ENCODE data around the gene FNIP2. TPM values are rescaled to one million over a fixed set of nuclear protein-coding genes. Genes with fewer than 3 reads are reported as not detected.
A peak's percentile ranks its signal among the peaks of the same experiment; 100 is the strongest.
"Not testable (repeated sequence)": the region's sequence is repeated elsewhere in the genome, so short reads cannot be mapped to it uniquely, and the experiment has no call there.

The FNIP2 gene
- total RNA-seq, 2 experiments from 2014 or later: 16.0 to 16.4 TPM

DNA sequence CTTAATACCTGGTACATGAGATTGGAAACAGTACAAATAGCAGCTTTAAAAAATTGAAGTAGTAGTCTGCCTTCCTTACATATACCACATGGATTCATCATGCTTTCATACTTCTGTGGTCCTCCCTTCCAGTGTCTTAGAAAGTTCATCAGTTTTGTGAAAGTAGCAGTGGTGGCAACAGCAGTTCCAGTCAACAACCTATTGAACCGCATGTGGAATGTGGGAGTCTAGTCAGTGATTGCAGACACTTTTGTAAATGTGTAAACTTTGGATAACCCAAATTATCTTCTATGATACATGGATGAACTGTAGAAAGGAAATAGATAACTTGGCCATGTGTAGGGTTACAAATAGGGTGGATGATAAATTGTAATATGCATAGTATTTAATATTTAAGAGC is 34.1 kb downstream of the FNIP2 start:
- no peak overlapping the region for H3K4me3 Mint-ChIP-seq
- ChIA-PET CTCF (no interaction called here), POLR2A (no interaction called here)
- no peaks in the 10 kb centered on the region for H3K9me3 Mint-ChIP-seq
- DNase-seq: no peak
- H3K27me3 Mint-ChIP-seq: no peaks in the 10 kb centered on the region
- no peaks in the 10 kb centered on the region for H3K36me3 Mint-ChIP-seq (ENCODE audit: low read depth)
- peaks cover 7% of the 10 kb centered on the region for H3K4me1 Mint-ChIP-seq
- H3K27ac Mint-ChIP-seq: no peak overlapping the region

DNA sequence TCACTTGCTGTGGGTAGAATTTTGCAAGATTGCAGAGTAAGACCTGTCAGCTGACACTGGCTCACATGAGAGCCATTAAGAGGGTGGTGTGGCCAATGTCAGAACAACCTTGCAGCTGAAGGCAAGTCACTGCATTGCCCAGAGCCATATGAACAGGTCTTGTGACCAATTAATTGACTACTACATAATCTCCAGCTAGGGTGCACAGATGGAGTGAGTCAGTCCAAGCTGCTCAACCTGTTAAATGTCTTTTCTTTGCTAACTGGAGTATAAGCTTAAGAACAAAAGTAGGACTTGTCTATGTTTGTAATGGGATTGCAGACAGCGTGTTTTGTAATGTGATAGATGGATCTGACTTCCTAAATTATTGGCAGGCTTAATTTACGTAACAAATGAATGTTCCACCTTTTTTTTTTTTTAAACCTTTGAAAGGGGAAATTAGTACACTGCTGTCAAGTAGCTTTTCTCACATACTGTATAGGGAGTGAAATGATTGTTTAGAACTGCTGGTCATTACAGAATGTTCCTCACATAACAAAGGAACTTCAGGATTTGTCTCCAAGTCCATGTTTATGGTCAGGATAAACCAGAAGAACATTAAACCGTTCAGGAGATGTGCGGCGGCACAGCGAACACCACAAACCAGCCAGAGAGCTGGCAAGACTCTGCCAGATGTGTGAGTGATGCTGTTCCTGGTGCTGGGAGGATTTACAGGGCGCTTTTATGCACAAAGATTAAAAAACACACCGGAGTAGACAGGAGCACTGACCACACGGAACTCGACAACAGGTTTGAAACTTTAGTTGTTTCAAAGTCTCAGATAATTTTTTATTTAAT is 37.0 kb downstream of the FNIP2 start:
- no peak for DNase-seq
- H3K4me3 Mint-ChIP-seq: no peak overlapping the region
- peaks cover 32% of the 10 kb centered on the region for H3K4me1 Mint-ChIP-seq
- no peak overlapping the region for H3K27ac Mint-ChIP-seq
- H3K9me3 Mint-ChIP-seq: no peaks in the 10 kb centered on the region
- no peaks in the 10 kb centered on the region for H3K27me3 Mint-ChIP-seq
- POLR2A ChIA-PET: interaction anchor here (0.7 kb wide), 1 partner anchor 494 kb away, joined by 9 read pairs; no protein-coding TSS in a partner anchor
- CTCF ChIA-PET: interaction anchor here (0.6 to 1.2 kb wide), 3 partner anchors 21 to 36 kb away, joined by 3 to 4 read pairs (median 3); no protein-coding TSS in a partner anchor
- peaks cover 2% of the 10 kb centered on the region for H3K36me3 Mint-ChIP-seq (ENCODE audit: low read depth)

DNA sequence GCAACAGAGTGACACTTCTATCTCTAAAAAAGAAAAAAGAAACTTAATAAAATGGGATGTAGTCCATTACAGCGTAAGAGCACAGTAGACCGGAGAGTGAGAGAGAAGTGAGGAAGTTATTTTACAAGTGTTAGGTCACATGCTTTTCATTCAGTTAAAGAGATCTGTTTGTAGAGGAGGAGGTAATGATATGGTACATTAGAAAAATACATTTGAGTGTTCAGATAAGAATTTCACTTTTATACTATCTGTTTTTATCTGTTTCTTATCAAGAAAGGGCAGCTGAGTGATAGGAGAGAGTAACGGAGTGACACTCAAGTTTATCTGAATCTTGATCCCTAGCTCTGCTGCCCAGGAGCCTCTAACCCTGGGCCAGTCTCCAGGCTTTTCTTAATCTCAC is 38.9 kb downstream of the FNIP2 start:
- H3K27ac Mint-ChIP-seq: no peak overlapping the region
- ChIA-PET CTCF (no interaction called here), POLR2A (no interaction called here)
- peaks cover 48% of the 10 kb centered on the region for H3K4me1 Mint-ChIP-seq
- no peaks in the 10 kb centered on the region for H3K27me3 Mint-ChIP-seq
- no peak for DNase-seq
- peaks cover 2% of the 10 kb centered on the region for H3K36me3 Mint-ChIP-seq (ENCODE audit: low read depth)
- H3K9me3 Mint-ChIP-seq: no peaks in the 10 kb centered on the region
- H3K4me3 Mint-ChIP-seq: no peak overlapping the region

DNA sequence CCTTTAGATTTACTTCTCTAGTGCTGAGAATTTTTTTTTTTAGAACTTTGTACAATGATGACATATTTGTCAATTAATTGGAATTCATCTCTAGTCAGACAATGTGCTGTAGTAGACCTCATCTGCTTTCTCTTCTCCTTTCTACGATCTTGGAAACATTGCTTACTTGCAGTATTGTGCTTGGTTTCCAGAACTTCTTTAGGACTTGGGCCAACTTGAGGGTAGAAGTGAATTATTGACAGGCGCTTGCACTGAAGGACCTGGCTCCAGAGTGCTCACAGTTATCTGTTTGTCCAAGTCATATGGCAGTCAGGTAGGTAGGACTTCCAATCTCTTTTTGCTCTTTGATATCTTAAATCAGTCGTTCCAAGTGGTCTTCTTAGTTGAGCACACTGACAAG is 39.6 kb downstream of the FNIP2 start:
- ChIA-PET CTCF (no interaction called here), POLR2A (no interaction called here)
- no peak overlapping the region for H3K27ac Mint-ChIP-seq
- DNase-seq: no peak
- no peaks in the 10 kb centered on the region for H3K9me3 Mint-ChIP-seq
- no peaks in the 10 kb centered on the region for H3K27me3 Mint-ChIP-seq
- H3K36me3 Mint-ChIP-seq (ENCODE audit: low read depth): peaks cover 2% of the 10 kb centered on the region
- no peak overlapping the region for H3K4me3 Mint-ChIP-seq
- peaks cover 49% of the 10 kb centered on the region for H3K4me1 Mint-ChIP-seq

DNA sequence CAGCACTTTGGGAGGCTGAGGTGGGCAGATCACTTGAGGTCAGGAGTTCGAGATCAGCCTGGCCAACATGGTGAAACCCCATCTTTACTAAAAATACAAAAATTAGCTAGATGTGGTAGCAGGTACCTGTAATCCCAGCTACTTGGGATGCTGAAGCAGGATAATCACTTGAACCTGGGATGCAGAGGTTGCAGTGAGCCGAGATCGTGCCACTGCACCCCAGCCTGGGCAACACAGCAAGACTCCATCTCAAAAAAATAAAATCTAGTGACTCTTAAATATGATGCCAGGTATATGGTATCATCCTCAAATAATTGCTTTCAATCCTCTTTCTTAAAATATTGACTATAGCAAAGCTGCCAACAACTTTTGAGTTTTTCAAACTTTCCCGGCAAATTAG is 40.4 kb downstream of the FNIP2 start:
- peaks cover 45% of the 10 kb centered on the region for H3K4me1 Mint-ChIP-seq
- H3K27me3 Mint-ChIP-seq; DNase-seq; H3K36me3 Mint-ChIP-seq (ENCODE audit: low read depth); POLR2A ChIA-PET; H3K9me3 Mint-ChIP-seq; H3K4me3 Mint-ChIP-seq; H3K27ac Mint-ChIP-seq: not testable (repeated sequence)
- CTCF ChIA-PET: interaction anchor here (1.6 kb wide), 1 partner anchor 8 kb away, joined by 3 read pairs; no protein-coding TSS in a partner anchor

DNA sequence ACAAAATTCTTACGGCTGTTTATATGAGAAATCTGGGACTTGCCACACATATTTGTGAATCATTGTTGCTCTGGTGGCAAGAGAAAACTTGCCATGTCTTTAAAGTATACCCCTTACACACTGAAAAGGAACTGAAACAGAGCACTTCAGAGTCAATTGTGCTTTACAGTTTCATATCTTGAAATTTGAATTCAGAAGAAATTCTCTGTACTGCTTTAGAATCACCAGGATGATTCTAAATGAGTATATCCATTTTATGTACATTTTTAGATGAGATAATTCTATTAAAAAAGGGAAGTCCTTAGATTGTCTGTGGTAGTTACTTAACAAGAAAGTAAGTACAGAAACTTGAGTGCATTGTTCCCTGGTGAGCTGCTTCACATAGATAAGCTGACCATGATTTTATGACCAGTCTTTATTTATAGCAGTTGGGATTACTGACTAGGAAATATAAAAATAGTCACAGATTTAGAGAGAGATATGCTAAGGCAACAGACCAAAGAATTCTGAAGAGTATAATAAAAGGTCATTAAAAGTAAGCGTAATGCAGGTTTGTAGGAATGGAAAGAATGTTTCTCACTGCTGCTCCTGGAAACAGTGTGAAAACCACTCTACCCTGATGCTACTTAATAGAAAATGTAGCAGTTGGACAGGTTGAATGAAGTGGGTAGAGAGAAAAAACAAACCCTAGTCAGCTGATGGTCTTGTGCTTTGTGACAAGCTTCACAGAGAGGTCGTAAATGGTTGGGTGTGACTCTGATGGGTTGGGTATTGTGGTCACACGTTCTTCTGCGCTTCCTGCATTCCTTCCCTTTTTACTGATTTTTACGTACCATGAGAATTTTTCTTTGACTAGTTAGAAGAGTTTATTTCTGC is 41.0 kb downstream of the FNIP2 start:
- H3K27ac Mint-ChIP-seq: peak overlapping the region; percentile 83
- DNase-seq: peak; percentile 14
- peaks cover 45% of the 10 kb centered on the region for H3K4me1 Mint-ChIP-seq
- ChIA-PET POLR2A (interaction anchor here (0.5 kb wide), 1 partner anchor 14 kb away, joined by 4 read pairs; no protein-coding TSS in a partner anchor), CTCF (interaction anchor here (1.6 to 1.8 kb wide), 3 partner anchors 9 to 21 kb away, joined by 3 to 6 read pairs (median 3); no protein-coding TSS in a partner anchor)
- H3K4me3 Mint-ChIP-seq: peak overlapping the region; percentile 38
- no peaks in the 10 kb centered on the region for H3K9me3 Mint-ChIP-seq
- peaks cover 2% of the 10 kb centered on the region for H3K36me3 Mint-ChIP-seq (ENCODE audit: low read depth)
- no peaks in the 10 kb centered on the region for H3K27me3 Mint-ChIP-seq

DNA sequence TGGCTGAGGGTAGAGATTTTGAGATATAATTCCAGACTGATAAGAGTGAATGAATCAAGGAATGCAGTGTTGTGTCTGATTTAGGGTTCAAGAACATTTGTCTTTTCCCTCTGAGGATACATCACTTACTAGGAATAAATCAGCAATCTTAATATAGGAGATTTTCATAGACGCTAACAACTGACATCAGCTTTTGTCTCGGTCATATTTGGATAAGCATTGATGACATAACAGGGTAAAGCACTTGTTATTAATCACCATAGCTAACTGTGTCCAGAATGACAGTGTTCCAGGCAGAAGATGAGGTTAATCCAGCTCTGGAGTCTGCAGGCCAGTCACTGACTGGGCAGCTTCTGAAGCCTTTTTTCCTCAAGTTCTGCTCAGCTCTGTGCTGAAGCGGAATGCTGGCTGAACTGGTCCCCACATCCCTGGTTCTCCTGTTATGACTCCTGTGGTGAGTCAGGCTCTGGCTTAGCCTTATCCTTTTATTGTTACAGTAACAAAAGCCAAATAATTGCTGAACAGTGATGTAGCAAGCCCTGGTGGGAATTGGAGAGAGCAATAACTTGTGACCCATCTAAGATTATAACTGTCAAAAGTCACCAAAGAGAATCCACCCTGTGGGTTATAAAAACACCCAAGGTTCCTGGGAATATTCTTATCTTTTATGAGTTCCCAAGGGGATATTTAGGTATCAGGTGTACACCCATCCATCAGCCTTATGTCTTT is 41.8 kb downstream of the FNIP2 start:
- Mint-ChIP-seq H3K4me1 (peaks cover 42% of the 10 kb centered on the region), H3K36me3 (ENCODE audit: low read depth) (peaks cover 2% of the 10 kb centered on the region), H3K27ac (peak overlapping the region; percentile 83), H3K9me3 (no peaks in the 10 kb centered on the region), H3K4me3 (peak overlapping the region; percentile 38), H3K27me3 (no peaks in the 10 kb centered on the region)
- no peak for DNase-seq
- POLR2A ChIA-PET: no interaction called here
- CTCF ChIA-PET: interaction anchor here (1.0 to 1.8 kb wide), 4 partner anchors 10 to 22 kb away, joined by 3 to 6 read pairs (median 3); no protein-coding TSS in a partner anchor

DNA sequence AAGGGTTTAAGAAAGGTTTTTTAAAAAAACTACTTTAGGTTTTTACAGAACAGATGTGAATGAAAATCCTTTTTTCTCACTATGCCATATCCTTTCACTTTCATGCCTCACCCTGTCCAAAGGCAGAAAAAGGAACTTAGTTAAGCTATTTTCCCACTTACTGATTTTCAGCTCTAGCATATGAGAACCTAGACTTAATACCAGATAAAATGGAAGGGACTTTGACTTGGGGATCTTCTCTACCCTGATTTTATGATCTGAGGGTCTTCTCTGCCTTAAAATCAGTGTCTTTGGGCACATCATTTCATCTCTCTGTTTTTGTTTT is 42.4 kb downstream of the FNIP2 start:
- H3K4me1 Mint-ChIP-seq: peaks cover 42% of the 10 kb centered on the region
- H3K4me3 Mint-ChIP-seq: no peak overlapping the region
- no peak for DNase-seq
- H3K27me3 Mint-ChIP-seq: no peaks in the 10 kb centered on the region
- ChIA-PET POLR2A (no interaction called here), CTCF (interaction anchor here (1.0 to 1.8 kb wide), 3 partner anchors 11 to 22 kb away, joined by 3 to 6 read pairs (median 3); no protein-coding TSS in a partner anchor)
- peaks cover 2% of the 10 kb centered on the region for H3K36me3 Mint-ChIP-seq (ENCODE audit: low read depth)
- H3K9me3 Mint-ChIP-seq: no peaks in the 10 kb centered on the region
- peak overlapping the region; percentile 83 for H3K27ac Mint-ChIP-seq

DNA sequence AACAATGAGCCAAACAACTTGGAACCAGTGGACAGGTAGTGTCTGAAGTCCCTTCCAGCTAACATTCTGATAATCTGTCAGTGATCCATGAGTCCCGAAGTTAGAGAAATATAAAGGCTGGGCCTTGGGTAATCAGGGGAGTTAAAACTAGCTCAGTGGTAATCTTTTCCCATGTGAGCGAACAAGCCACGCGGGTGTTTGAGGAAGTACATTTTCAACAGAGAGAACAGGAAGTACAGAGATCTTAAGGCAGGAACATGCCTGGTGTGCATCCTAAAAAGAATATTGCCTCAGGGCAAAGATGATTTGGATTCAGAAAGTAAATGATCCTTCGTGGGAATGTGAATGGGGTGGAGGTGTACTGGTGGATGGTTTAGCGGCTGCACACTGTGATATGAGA is 42.9 kb downstream of the FNIP2 start:
- Mint-ChIP-seq H3K36me3 (ENCODE audit: low read depth) (peaks cover 2% of the 10 kb centered on the region), H3K27me3 (no peaks in the 10 kb centered on the region), H3K9me3 (no peaks in the 10 kb centered on the region), H3K4me1 (peaks cover 43% of the 10 kb centered on the region), H3K27ac (peak overlapping the region; percentile 39), H3K4me3 (no peak overlapping the region)
- POLR2A ChIA-PET: no interaction called here
- CTCF ChIA-PET: interaction anchor here (1.0 to 1.8 kb wide), 3 partner anchors 10 to 23 kb away, joined by 3 to 6 read pairs (median 3); no protein-coding TSS in a partner anchor
- no peak for DNase-seq

DNA sequence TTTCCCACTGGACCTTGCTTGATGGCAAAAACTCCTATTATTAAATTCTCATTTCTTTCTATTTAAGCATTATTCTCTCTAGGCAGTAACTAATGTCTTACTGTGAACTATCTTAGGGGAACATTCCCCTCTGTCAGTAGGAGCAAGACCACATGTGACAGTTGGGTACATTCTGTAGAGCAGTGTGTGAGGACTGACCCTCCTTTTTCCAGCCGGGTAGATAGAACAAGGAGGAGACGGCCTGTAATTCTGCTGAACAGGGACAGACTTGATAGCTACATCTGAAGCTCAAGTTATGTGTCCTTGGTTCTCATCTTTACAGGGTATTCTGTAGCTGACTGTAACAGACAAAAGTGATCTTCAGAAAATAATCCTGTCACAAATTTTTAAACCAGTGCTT is 43.3 kb downstream of the FNIP2 start:
- ChIA-PET CTCF (interaction anchor here (1.0 to 1.8 kb wide), 2 partner anchors 10 to 11 kb away, joined by 3 to 6 read pairs; no protein-coding TSS in a partner anchor), POLR2A (no interaction called here)
- Mint-ChIP-seq H3K9me3 (no peaks in the 10 kb centered on the region), H3K36me3 (ENCODE audit: low read depth) (peaks cover 2% of the 10 kb centered on the region), H3K27ac (no peak overlapping the region), H3K27me3 (no peaks in the 10 kb centered on the region), H3K4me3 (no peak overlapping the region), H3K4me1 (peaks cover 47% of the 10 kb centered on the region)
- DNase-seq: no peak

DNA sequence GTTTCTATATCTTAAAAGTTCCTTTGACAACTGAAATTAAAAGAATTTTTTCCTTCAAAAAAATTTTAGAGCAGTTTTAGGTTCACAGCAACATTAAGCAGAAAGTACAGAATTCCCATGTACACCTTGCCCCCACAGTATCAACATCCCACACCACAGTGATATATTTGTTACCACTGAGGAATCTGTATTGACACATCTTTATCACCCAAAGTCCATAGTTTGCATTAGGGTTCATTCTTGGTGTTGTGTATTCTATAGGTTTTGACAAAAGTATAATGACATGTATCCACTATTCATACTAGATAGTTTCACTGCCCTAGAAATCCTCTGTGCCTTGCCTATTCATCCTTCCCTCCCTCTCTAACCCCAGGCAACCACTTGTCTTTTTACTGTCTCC is 43.7 kb downstream of the FNIP2 start:
- H3K9me3 Mint-ChIP-seq: no peaks in the 10 kb centered on the region
- peaks cover 2% of the 10 kb centered on the region for H3K36me3 Mint-ChIP-seq (ENCODE audit: low read depth)
- no peak overlapping the region for H3K4me3 Mint-ChIP-seq
- no peak for DNase-seq
- H3K4me1 Mint-ChIP-seq: peaks cover 49% of the 10 kb centered on the region
- H3K27ac Mint-ChIP-seq: no peak overlapping the region
- ChIA-PET CTCF (no interaction called here), POLR2A (no interaction called here)
- H3K27me3 Mint-ChIP-seq: no peaks in the 10 kb centered on the region

DNA sequence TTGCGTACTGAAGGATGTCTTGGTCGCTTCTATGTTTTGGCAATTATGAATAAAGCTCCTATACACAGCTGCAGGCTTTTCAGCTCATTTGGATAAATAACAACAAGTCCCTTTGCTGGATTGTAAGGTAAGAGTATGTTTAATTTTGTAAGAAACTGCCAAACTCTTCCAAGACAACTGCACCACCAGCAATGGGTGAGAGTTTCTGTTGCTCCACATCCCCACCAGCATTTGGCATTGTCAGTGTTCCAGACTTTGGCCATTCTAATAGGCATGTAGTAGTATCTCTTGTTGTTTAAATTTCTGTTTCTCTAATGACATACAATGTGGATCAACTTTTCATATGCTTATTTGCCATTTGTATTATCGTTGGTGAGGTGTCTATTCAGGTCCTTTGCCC is 44.3 kb downstream of the FNIP2 start:
- Mint-ChIP-seq H3K4me3 (no peak overlapping the region), H3K4me1 (peaks cover 54% of the 10 kb centered on the region), H3K27me3 (no peaks in the 10 kb centered on the region), H3K9me3 (no peaks in the 10 kb centered on the region), H3K27ac (no peak overlapping the region), H3K36me3 (ENCODE audit: low read depth) (peaks cover 2% of the 10 kb centered on the region)
- ChIA-PET POLR2A (no interaction called here), CTCF (interaction anchor here (1.6 kb wide), 1 partner anchor 15 kb away, joined by 3 read pairs; no protein-coding TSS in a partner anchor)
- no peak for DNase-seq

All from activated CD4-positive, alpha-beta T cell treated with anti-CD3 and anti-CD28 coated beads, Interleukin-2, amount 10 ng/mL, durations not matched to agents 7 days and 5 days (primary cell).